ENCODE results near the gene USP9X. TPM values are rescaled to one million over a fixed set of nuclear protein-coding genes. Genes with fewer than 3 reads are reported as not detected.
A peak's percentile ranks its signal among the peaks of the same experiment; 100 is the strongest.

The USP9X gene
- total and polyA plus RNA-seq, 2 experiments from 2014 or later = 62.2 to 329 TPM

GRCh38 chrX:41119803-41120202, 34.6 kb downstream of the USP9X start (continued):
- TF ChIP-seq ETS1 (IDR thresholded peaks at IDR 0.05) (no peak), ZNF331 (CRISPR knock-in tag; IDR thresholded peaks at IDR 0.05; ENCODE audit: low read depth) (no peak), NANOG (IDR thresholded peaks at IDR 0.05; ENCODE audit: borderline replicate concordance) (no peak), JUNB (IDR thresholded peaks at IDR 0.05; ENCODE audit: unreplicated experiment) (no peak)

GRCh38 chrX:41121766-41122165, 36.5 kb downstream of the USP9X start:
- peaks cover 41% of the 10 kb centered on the region for H4K20me1 ChIP-seq (replicated peaks; ENCODE audit: insufficient read depth)
- peaks cover 100% of the 10 kb centered on the region for H3K79me2 ChIP-seq (replicated peaks; ENCODE audit: insufficient read depth)
- H3K4me2 ChIP-seq = no peak overlapping the region; the same call in none of the 2 replicates
- no peaks in the 10 kb centered on the region for H3K9me2 ChIP-seq (ENCODE audit: insufficient read depth)
- 0 out of 2 replicates have a peak, but pooled peaks cover 5% of the 10 kb centered on the region for H3F3A ChIP-seq (replicated peaks; ENCODE audit: low read depth)
- Mint-ChIP-seq H3K4me3 (no peak overlapping the region), H3K27me3 (ENCODE audit: insufficient read depth, low read depth, poor library complexity) (peaks cover 16% of the 10 kb centered on the region), H3K4me1 (peaks cover 44% of the 10 kb centered on the region), H3K36me3 (ENCODE audit: low read depth) (peaks cover 48% of the 10 kb centered on the region), H3K9me3 (no peaks in the 10 kb centered on the region; the same call in 2 of the 3 replicates), H3K27ac (no peak overlapping the region)
- peaks cover 5% of the 10 kb centered on the region; the same call in 1 of the 2 replicates for H3K36me3 ChIP-seq (ENCODE audit: insufficient read depth)
- no peak overlapping the region for H2AFZ ChIP-seq
- no peak overlapping the region for H3K4me3 ChIP-seq
- peak overlapping the region; percentile 55; the same call in 1 of the 2 replicates for H3K27ac ChIP-seq (ENCODE audit: low read depth)
- H3K4me1 ChIP-seq (ENCODE audit: insufficient read depth) = peaks cover 51% of the 10 kb centered on the region
- DNase-seq (ENCODE audit: low spot score) (no peak), ATAC-seq (no peak)
- H3K27me3 ChIP-seq (ENCODE audit: insufficient read depth) = no peaks in the 10 kb centered on the region
- TF ChIP-seq CTCF (conservative IDR thresholded peaks at IDR 0.05; ENCODE audit: low read depth in 2 of 2) = no peak
- TF ChIP-seq CREB1 (CRISPR knock-in tag; IDR thresholded peaks at IDR 0.05; ENCODE audit: low read depth) = no peak
- TF ChIP-seq STAT1 (IDR thresholded peaks at IDR 0.05; ENCODE audit: unreplicated experiment) = no peak
- TF ChIP-seq ZNF331 (CRISPR knock-in tag; IDR thresholded peaks at IDR 0.05; ENCODE audit: low read depth) = no peak
- no peak for TF ChIP-seq REST (IDR thresholded peaks at IDR 0.05; ENCODE audit: unreplicated experiment)
- TF ChIP-seq ZNF462 (CRISPR knock-in tag; IDR thresholded peaks at IDR 0.05) = no peak
- no peak for TF ChIP-seq EZH2phosphoT487 (IDR thresholded peaks at IDR 0.05; ENCODE audit: unreplicated experiment)
- no peak for TF ChIP-seq ZNF114 (CRISPR knock-in tag; IDR thresholded peaks at IDR 0.05)
- no peak for TF ChIP-seq POLR2AphosphoS5 (IDR thresholded peaks at IDR 0.05; ENCODE audit: low read depth)
- no peak for TF ChIP-seq ETS1 (IDR thresholded peaks at IDR 0.05)
